GM23248 (cell line): Measurements from ENCODE around the gene AMD1. TPM values are rescaled to one million over a fixed set of nuclear protein-coding genes. Genes with fewer than 3 reads are reported as not detected.
A peak's percentile ranks its signal among the peaks of the same experiment; 100 is the strongest.

Experiments
- DNase-seq: peaks from one replicate; pipeline ENCODE4 v3.0.0-alpha.2; 2015
- H2AFZ ChIP-seq: fragments of 200-600 bp; sonication (generic); 2 replicates; pipeline ENCODE4 v1.6.1; 2016; ENCODE audit warnings: antibody characterized with exemption
- H3F3A ChIP-seq: fragments of 200-600 bp; sonication (generic); 2 replicates; pipeline ENCODE4 v1.6.1; 2016; ENCODE audit warnings: mild to moderate bottlenecking, antibody characterized with exemption, mixed run types; ENCODE audit not compliant: insufficient read depth
- H3K27ac ChIP-seq: fragments of 200-600 bp; sonication (generic); 2 replicates; pipeline ENCODE4 v1.5.1; 2016; ENCODE audit warnings: mild to moderate bottlenecking
- H3K27me3 ChIP-seq: fragments of 200-600 bp; sonication (generic); replicated peaks from 2 replicates; pipeline ENCODE4 v1.6.1; 2016; ENCODE audit warnings: mild to moderate bottlenecking; ENCODE audit not compliant: insufficient read depth
- H3K36me3 ChIP-seq: fragments of 200-600 bp; sonication (generic); 2 replicates; pipeline ENCODE4 v1.6.1; 2016; ENCODE audit warnings: low read depth, mild to moderate bottlenecking
- H3K4me1 ChIP-seq: fragments of 200-600 bp; sonication (generic); 2 replicates; pipeline ENCODE4 v1.6.1; 2016; ENCODE audit warnings: mild to moderate bottlenecking; ENCODE audit not compliant: insufficient read depth
- H3K4me2 ChIP-seq: fragments of 200-600 bp; sonication (generic); one replicate; pipeline ENCODE4 v1.6.1; 2016; ENCODE audit warnings: mild to moderate bottlenecking; ENCODE audit not compliant: unreplicated experiment
- H3K4me3 ChIP-seq: fragments of 200-600 bp; sonication (generic); 2 replicates; pipeline ENCODE4 v1.5.1; 2016; ENCODE audit warnings: mild to moderate bottlenecking
- H3K79me2 ChIP-seq: fragments of 200-600 bp; sonication (generic); 2 replicates; pipeline ENCODE4 v1.6.1; 2016; ENCODE audit warnings: mild to moderate bottlenecking; ENCODE audit not compliant: insufficient read depth
- H3K9ac ChIP-seq: fragments of 200-600 bp; sonication (generic); 2 replicates; pipeline ENCODE4 v1.6.1; 2016; ENCODE audit warnings: mild to moderate bottlenecking
- H3K9me2 ChIP-seq: fragments of 200-600 bp; sonication (generic); 2 replicates; pipeline ENCODE4 v1.6.1; 2016; ENCODE audit warnings: mixed run types, mild to moderate bottlenecking, moderate library complexity; ENCODE audit not compliant: insufficient read depth
- H3K9me3 ChIP-seq: fragments of 200-600 bp; sonication (generic); one replicate; pipeline ENCODE4 v1.6.1; 2017; ENCODE audit warnings: low read depth
- H4K20me1 ChIP-seq: fragments of 200-600 bp; sonication (generic); 2 replicates; pipeline ENCODE4 v1.6.0; 2016; ENCODE audit not compliant: insufficient read depth
- EZH2 ChIP-seq: fragments of 200-600 bp; sonication (generic); IDR thresholded peaks from 2 replicates; pipeline ENCODE4 v1.6.1; 2018; ENCODE audit warnings: antibody characterized with exemption, mild to moderate bottlenecking; ENCODE audit not compliant: insufficient read depth, poor library complexity, severe bottlenecking
- EZH2phosphoT487 ChIP-seq: fragments of 200-600 bp; sonication (generic); IDR thresholded peaks from 2 replicates; pipeline ENCODE4 v1.6.1; 2018; ENCODE audit warnings: antibody characterized with exemption, moderate library complexity, mild to moderate bottlenecking, low read depth; ENCODE audit not compliant: insufficient read depth
- WGBS, 2 experiments: methylation state at CpG; one replicate each; pipeline ENCODE4 v1.1.6; 2015 to 2017; ENCODE audit warnings: low lambda C conversion rate in 2 of 2, low coverage in 1 of 2; ENCODE audit errors: missing lambda C conversion rate in 2 of 2; 5-methylcytosine and 5-hydroxymethylcytosine counted together
- in situ Hi-C: fragments of 300-500 bp; cut with MboI; formaldehyde crosslinking; loops from 2 replicates; pipeline ENCODE4 v1.15.0; 2020
- polyA plus RNA-seq: library from polyadenylated mRNA; unstranded; fragments of >200 nt; fragmentation: Nextera tagmentation; extraction: Ambion mirVana; gene quantifications from 2 replicates; pipeline ENCODE4 v1.2.1, GENCODE V29; 2016
- total RNA-seq: library from RNA; depleted of rRNA; stranded (reverse); fragments of >200 nt; shearing (Covaris generic); gene quantifications from 2 replicates; pipeline ENCODE4 v1.2.3, GENCODE V29; 2014

Gene AMD1
- total and polyA plus RNA-seq, 2 experiments from 2014 or later: 39.9 to 63.8 TPM

GRCh38 chr6:110880651-110881050 is 6.1 kb downstream of the AMD1 start:
- in situ Hi-C loops: no loop called here
- H3K9me2 ChIP-seq: no peaks in the 10 kb centered on the region
- no peaks in the 10 kb centered on the region for H3K27me3 ChIP-seq
- peaks cover 43% of the 10 kb centered on the region for H3F3A ChIP-seq
- H3K9ac ChIP-seq: no peak overlapping the region
- H3K4me1 ChIP-seq: peaks cover 59% of the 10 kb centered on the region
- H3K36me3 ChIP-seq: no peaks in the 10 kb centered on the region
- DNase-seq: no peak
- H3K27ac ChIP-seq: no peak overlapping the region
- H4K20me1 ChIP-seq: peaks cover 23% of the 10 kb centered on the region; the same call in 1 of the 2 replicates
- no peak overlapping the region for H2AFZ ChIP-seq
- H3K79me2 ChIP-seq: peaks cover 100% of the 10 kb centered on the region
- no peak overlapping the region for H3K4me3 ChIP-seq
- TF ChIP-seq EZH2phosphoT487 (no peak), EZH2 (no peak)
- H3K9me3 ChIP-seq: no peaks in the 10 kb centered on the region
- WGBS, 2 experiments: 97 to 98% methylated on average over 9 of the region's 9 CpGs
- H3K4me2 ChIP-seq: no peak overlapping the region

GRCh38 chr6:110881546-110882273 is 7.1 kb downstream of the AMD1 start:
- Histone ChIP-seq H3F3A (peaks cover 39% of the 10 kb centered on the region), H3K4me2 (peak overlapping the region; percentile 34), H3K27me3 (no peaks in the 10 kb centered on the region), H3K79me2 (peaks cover 100% of the 10 kb centered on the region), H4K20me1 (peaks cover 20% of the 10 kb centered on the region; the same call in 1 of the 2 replicates), H3K4me3 (no peak overlapping the region), H2AFZ (no peak overlapping the region), H3K27ac (no peak overlapping the region; the same call in 1 of the 2 replicates), H3K9me3 (no peaks in the 10 kb centered on the region), H3K36me3 (no peaks in the 10 kb centered on the region), H3K4me1 (peaks cover 56% of the 10 kb centered on the region), H3K9ac (peak overlapping the region; percentile 13; the same call in 1 of the 2 replicates), H3K9me2 (no peaks in the 10 kb centered on the region)
- 70 to 74% methylated on average over 9 of the region's 9 CpGs for WGBS, 2 experiments
- DNase-seq: no peak
- no peak for TF ChIP-seq EZH2
- no peak for TF ChIP-seq EZH2phosphoT487
- in situ Hi-C loops: no loop called here

GRCh38 chr6:110882274-110882619 is 7.7 kb downstream of the AMD1 start:
- H3K79me2 ChIP-seq: peaks cover 100% of the 10 kb centered on the region
- TF ChIP-seq EZH2phosphoT487 (no peak), EZH2 (no peak)
- no peaks in the 10 kb centered on the region for H3K36me3 ChIP-seq
- WGBS, 2 experiments: 90 to 96% methylated on average over 1 of the region's 1 CpG
- peak overlapping the region; percentile 13; the same call in 1 of the 2 replicates for H3K9ac ChIP-seq
- no peak overlapping the region; the same call in 1 of the 2 replicates for H3K27ac ChIP-seq
- H3F3A ChIP-seq: peaks cover 34% of the 10 kb centered on the region
- H4K20me1 ChIP-seq: peaks cover 20% of the 10 kb centered on the region; the same call in 1 of the 2 replicates
- H3K4me2 ChIP-seq: peak overlapping the region; percentile 34
- H3K9me3 ChIP-seq: no peaks in the 10 kb centered on the region
- H3K4me3 ChIP-seq: no peak overlapping the region
- H3K4me1 ChIP-seq: peaks cover 50% of the 10 kb centered on the region
- in situ Hi-C loops: no loop called here
- peak; percentile 66 for DNase-seq
- no peaks in the 10 kb centered on the region for H3K9me2 ChIP-seq
- H2AFZ ChIP-seq: no peak overlapping the region
- no peaks in the 10 kb centered on the region for H3K27me3 ChIP-seq

- Histone ChIP-seq H4K20me1 (peaks cover 18% of the 10 kb centered on the region; the same call in 1 of the 2 replicates), H3F3A (peaks cover 26% of the 10 kb centered on the region), H3K9me3 (no peaks in the 10 kb centered on the region), H3K4me1 (peaks cover 43% of the 10 kb centered on the region), H3K36me3 (no peaks in the 10 kb centered on the region), H3K4me2 (no peak overlapping the region), H3K79me2 (peaks cover 100% of the 10 kb centered on the region), H3K27ac (no peak overlapping the region), H3K27me3 (no peaks in the 10 kb centered on the region), H2AFZ (no peak overlapping the region), H3K4me3 (no peak overlapping the region), H3K9me2 (no peaks in the 10 kb centered on the region), H3K9ac (no peak overlapping the region)
- in situ Hi-C loops: no loop called here
- no peak for DNase-seq
- TF ChIP-seq EZH2: no peak
- TF ChIP-seq EZH2phosphoT487: no peak
- 76 to 84% methylated on average over 2 of the region's 2 CpGs for WGBS, 2 experiments
Observed at GRCh38 chr6:110882824-110883554, 8.4 kb downstream of the AMD1 start.
